ENCODE measurements around the gene TRAPPC10. TPM values are rescaled to one million over a fixed set of nuclear protein-coding genes. Genes with fewer than 3 reads are reported as not detected.

TRAPPC10 gene
- total RNA-seq, 4 donors from 2014 or later: 17.9 to 32.9 (median 23.1) TPM

- ATAC-seq: no peak
- intact Hi-C loops (cut with DNase I; ENCODE audit: low total_unique reads) (no loop called here), in situ Hi-C loops (cut with MboI; ENCODE audit: low sequenced_read_pairs in 4 of 4) (no loop called here)
These were observed 55.1 kb downstream of the TRAPPC10 start for GRCh38 chr21:44067011-44067839.

GRCh38 chr21:44070391-44070790 is 58.3 kb downstream of the TRAPPC10 start:
- H3K36me3 ChIP-seq: peaks cover 0 to 13% of the 10 kb centered on the region in 2 donors
- in situ Hi-C loops (cut with MboI; ENCODE audit: low sequenced_read_pairs in 4 of 4): no loop called here

More at GRCh38 chr21:44067011-44067839, 55.1 kb downstream of the TRAPPC10 start:
- Histone ChIP-seq H3K4me3 (no peak overlapping the region), H3K4me1 (no peaks in the 10 kb centered on the region), H3K27me3 (no peaks in the 10 kb centered on the region), H3K9me3 (no peaks in the 10 kb centered on the region), H3K36me3 (peaks cover 0 to 11% of the 10 kb centered on the region in 2 donors), H3K27ac (no peak overlapping the region)
- no peak for DNase-seq
- TF ChIP-seq CTCF (IDR thresholded peaks at IDR 0.05 in 4 of 5, conservative IDR thresholded peaks at IDR 0.05 in 1 of 5) (no peak), POLR2A (IDR thresholded peaks at IDR 0.05) (no peak)

GRCh38 chr21:44071359-44072104 is 59.4 kb downstream of the TRAPPC10 start:
- H3K9me3 ChIP-seq: no peaks in the 10 kb centered on the region
- H3K36me3 ChIP-seq: peaks cover 3 to 24% of the 10 kb centered on the region in 2 donors
- H3K4me1 ChIP-seq: no peaks in the 10 kb centered on the region
- DNase-seq (no peak), ATAC-seq (no peak)
- no peak overlapping the region for H3K4me3 ChIP-seq
- no peak overlapping the region for H3K27ac ChIP-seq
- no peak for TF ChIP-seq POLR2A (IDR thresholded peaks at IDR 0.05)
- TF ChIP-seq CTCF (IDR thresholded peaks at IDR 0.05 in 4 of 5, conservative IDR thresholded peaks at IDR 0.05 in 1 of 5): no peak
- intact Hi-C loops (cut with DNase I; ENCODE audit: low total_unique reads): no loop called here
- H3K27me3 ChIP-seq: no peaks in the 10 kb centered on the region
- in situ Hi-C loops (cut with MboI; ENCODE audit: low sequenced_read_pairs in 4 of 4): no loop called here

More at GRCh38 chr21:44070391-44070790, 58.3 kb downstream of the TRAPPC10 start:
- no peak for TF ChIP-seq CTCF (IDR thresholded peaks at IDR 0.05 in 4 of 5, conservative IDR thresholded peaks at IDR 0.05 in 1 of 5)
- TF ChIP-seq POLR2A (IDR thresholded peaks at IDR 0.05): no peak
- no peak overlapping the region for H3K4me3 ChIP-seq
- H3K9me3 ChIP-seq: no peaks in the 10 kb centered on the region
- no peak overlapping the region for H3K27ac ChIP-seq
- no peak for DNase-seq
- H3K4me1 ChIP-seq: no peaks in the 10 kb centered on the region
- ATAC-seq: no peak
- H3K27me3 ChIP-seq: no peaks in the 10 kb centered on the region
- intact Hi-C loops (cut with DNase I; ENCODE audit: low total_unique reads): no loop called here

- TF ChIP-seq POLR2A (IDR thresholded peaks at IDR 0.05) (no peak), CTCF (IDR thresholded peaks at IDR 0.05 in 4 of 5, conservative IDR thresholded peaks at IDR 0.05 in 1 of 5) (no peak)
- DNase-seq (no peak), ATAC-seq (no peak)
- in situ Hi-C loops (cut with MboI; ENCODE audit: low sequenced_read_pairs in 4 of 4): no loop called here
- intact Hi-C loops (cut with DNase I; ENCODE audit: low total_unique reads): no loop called here
- Histone ChIP-seq H3K27ac (no peak overlapping the region), H3K36me3 (peaks cover 6 to 30% of the 10 kb centered on the region in 2 donors), H3K4me3 (no peak overlapping the region), H3K27me3 (no peaks in the 10 kb centered on the region), H3K4me1 (no peaks in the 10 kb centered on the region), H3K9me3 (no peaks in the 10 kb centered on the region)
These were observed 60.0 kb downstream of the TRAPPC10 start for GRCh38 chr21:44072111-44072510.
